K562 (cell line): ENCODE measurements around the gene FMNL3.

ENCODE experiments used
- CTCF ChIP-seq, 3 experiments: IDR thresholded peaks in 2 of 3; conservative IDR thresholded peaks in 1 of 3; 2 replicates each; pipeline ENCODE4 v1.5.1; 2011 to 2012; ENCODE audit warnings: low read length in 3 of 3, mild to moderate bottlenecking in 3 of 3, control low read depth in 2 of 3, improper control_type of control experiment in 1 of 3, inconsistent platforms in 1 of 3, low read depth in 1 of 3, mixed read lengths in 1 of 3, moderate library complexity in 1 of 3; ENCODE audit not compliant: insufficient read depth in 2 of 3
- KLF13 ChIP-seq: fragments of 450-650 bp; IDR thresholded peaks from 2 replicates; pipeline ENCODE4 v1.6.1; 2016; ENCODE audit warnings: missing genetic modification characterization, low read depth, mild to moderate bottlenecking, missing compliant biosample characterization, moderate library complexity, borderline replicate concordance

GRCh38 chr12:49612210-49612609 is 95.0 kb downstream of the FMNL3 start:
- TF ChIP-seq CTCF (IDR thresholded peaks at IDR 0.05 in 2 of 3, conservative IDR thresholded peaks at IDR 0.05 in 1 of 3; ENCODE audit: insufficient read depth in 2 of 3, low read depth in 1 of 3, low read length in 3 of 3) (no peak), KLF13 (tag) (no peak)
